ENCODE measurements around the gene CPXM2.

- TF ChIP-seq EGR1 (IDR thresholded peaks at IDR 0.05; ENCODE audit: low read depth in 2 of 2) (no peak), CTCF (IDR thresholded peaks at IDR 0.05; ENCODE audit: low read depth, low read length, missing input control) (no peak), RXRA (IDR thresholded peaks at IDR 0.05) (no peak), REST (IDR thresholded peaks at IDR 0.05) (no peak), MAX (IDR thresholded peaks at IDR 0.05) (no peak), FOXA2 (IDR thresholded peaks at IDR 0.05) (no peak), TAF1 (conservative IDR thresholded peaks at IDR 0.05) (no peak), SP1 (IDR thresholded peaks at IDR 0.05) (no peak)
These were observed 166.9 kb downstream of the CPXM2 start for GRCh38 chr10:123724747-123725146.
